ENCODE results near the gene NDUFA6.

NDUFA6 gene

DNA sequence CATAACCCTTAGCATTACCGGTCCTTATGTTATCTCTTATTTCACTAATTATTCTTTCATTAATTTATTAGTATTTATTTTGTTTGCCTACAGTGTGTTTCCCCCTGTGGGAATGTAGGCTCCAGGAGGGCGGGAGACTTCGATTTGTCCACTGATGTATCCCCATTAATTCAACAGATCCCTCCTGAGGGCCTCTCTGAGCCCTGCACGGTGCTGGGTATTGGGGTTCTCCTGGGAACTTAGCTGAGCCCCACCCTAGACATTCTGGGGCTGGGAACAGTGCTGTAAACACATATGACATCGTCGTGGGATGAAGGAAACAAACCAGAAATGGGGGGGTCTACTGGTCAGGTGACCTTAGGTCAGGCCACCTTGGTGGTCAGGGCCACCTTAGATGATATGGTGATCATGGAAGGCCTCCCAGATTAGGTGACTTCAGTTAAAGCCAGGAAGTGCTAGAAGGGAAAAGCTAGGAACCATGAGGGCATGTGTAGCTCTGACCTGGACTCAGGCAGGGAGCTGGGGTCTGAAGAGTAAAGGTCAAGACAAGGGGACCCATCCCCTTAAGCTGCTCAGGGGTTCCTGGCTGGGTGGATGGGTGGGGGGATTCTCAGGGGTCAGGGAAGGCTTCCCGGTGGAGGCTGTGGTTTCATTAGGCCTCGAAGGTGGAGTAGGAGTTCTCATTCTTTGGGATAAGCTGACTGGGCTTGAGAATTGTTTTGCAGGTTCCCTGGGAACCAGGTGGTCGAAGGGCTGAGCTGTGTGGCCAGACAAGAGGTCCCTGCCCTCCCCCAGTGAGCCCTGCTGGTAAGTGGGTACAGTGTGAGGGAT, 15.5 kb downstream of the NDUFA6 start:
- intact Hi-C loops (cut with DNase I), result loop anchor here (10.0 kb wide), 1 partner anchor 110 kb away; the partner anchor contains the start of gene SEPTIN3
- no peak for DNase-seq

DNA sequence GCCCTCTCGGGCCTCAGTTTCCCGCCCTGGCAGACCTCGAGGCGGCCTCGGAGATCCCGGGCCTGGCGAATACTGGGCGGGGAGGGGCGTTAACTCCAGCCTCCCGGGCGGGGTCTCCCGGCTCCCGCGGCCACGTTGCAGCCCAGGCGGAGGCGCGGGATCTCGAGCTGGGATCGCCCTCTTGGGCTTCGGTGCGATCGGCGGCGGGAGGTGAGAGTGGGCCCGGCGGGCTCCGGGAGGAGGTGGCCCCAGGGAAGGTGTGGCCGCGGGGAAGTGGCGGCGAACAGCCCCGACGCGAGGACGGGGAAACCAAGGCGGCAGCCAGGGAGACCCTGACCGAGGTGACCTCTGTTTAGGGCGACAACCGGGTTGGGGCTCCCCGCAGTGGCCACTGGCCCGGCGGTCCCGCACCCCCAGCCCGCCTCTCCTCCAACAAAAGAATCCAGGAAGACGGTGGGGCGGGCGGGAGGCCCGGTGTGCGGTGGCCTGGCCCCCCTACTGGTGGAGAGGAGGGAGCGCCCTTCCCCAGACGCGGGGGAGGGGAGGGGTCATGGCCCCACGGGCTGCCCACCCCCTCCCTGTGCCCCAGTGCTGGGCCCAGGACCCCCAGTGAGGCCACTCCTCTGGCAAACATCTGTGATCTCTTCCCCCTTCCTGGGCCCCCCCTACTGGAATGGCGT, 16.3 kb downstream of the NDUFA6 start, which contains the start of gene PHETA2:
TSS of gene PHETA2 (plus strand) at position 117 of the 680 bp plus-strand sequence. CDS start 3,046 bp downstream, outside the sequence.
- intact Hi-C loops (cut with DNase I), result loop anchor here (10.0 kb wide), 1 partner anchor 109 kb away; the partner anchor contains the start of gene SEPTIN3

DNA sequence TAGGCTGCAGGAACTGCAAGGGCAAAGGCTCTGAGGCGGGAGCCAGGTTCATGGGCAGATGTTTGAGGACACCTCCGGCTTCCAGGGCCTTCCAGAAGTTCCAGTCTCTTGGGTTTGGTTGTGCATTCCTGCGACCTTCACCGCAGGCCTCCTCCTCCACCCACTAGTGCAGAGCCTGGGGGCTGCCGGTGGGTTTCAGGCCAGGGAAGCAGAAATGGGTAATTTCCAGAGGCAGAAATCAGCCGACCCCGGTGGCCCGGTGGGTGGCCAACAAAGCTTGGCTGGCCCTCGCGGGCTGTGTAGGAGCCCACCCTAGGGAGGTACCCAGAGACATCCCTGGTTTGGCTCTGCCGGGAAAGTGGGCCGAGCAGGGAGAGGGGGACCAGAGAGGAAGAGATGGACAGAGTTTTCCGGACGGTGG, 16.9 kb downstream of the NDUFA6 start:
- intact Hi-C loops (cut with DNase I), result loop anchor here (10.0 kb wide), 1 partner anchor 109 kb away; the partner anchor contains the start of gene SEPTIN3
- peak in 2 of 42 donors; percentile 13 to 25 for DNase-seq

More for the DNA sequence above, 16.3 kb downstream of the NDUFA6 start, which contains the start of gene PHETA2:
- DNase-seq, result peak in 10 of 42 donors; percentile 13 to 47 (median 25)

GRCh38 chr22:42072606-42073330, 17.8 kb downstream of the NDUFA6 start:
- intact Hi-C loops (cut with DNase I), result loop anchor here (10.0 kb wide), 1 partner anchor 108 kb away; the partner anchor contains the start of gene SEPTIN3
- DNase-seq, result peak in 1 of 42 donors; percentile 24

DNA sequence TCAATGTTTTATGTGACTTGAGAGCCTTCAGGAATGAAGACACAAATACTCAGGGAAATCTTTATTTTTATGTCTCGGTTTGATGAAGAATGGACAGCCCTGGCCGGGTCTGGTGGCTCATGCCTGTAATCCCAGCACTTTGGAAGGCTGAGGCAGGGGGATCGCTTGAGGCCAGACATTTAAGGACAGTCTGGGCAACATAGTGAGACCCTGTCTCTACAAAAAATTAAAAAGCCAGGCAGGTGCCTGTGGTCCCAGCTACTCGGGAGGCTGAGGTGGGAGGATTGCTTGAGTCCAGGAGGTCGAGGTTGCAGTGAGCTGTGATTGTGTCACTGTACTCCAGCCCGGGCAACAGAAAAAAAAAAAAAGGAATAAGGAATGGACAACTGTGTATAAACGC, 19.1 kb downstream of the NDUFA6 start:
- intact Hi-C loops (cut with DNase I), result loop anchor here (10.0 kb wide), 1 partner anchor 107 kb away; the partner anchor contains the start of gene SEPTIN3
- peak in 2 of 42 donors; percentile 7 to 33 for DNase-seq

GRCh38 chr22:42070517-42071422, 19.8 kb downstream of the NDUFA6 start, which contains the start of gene NAGA:
Gene NAGA, minus strand, starts transcription at chr22:42070812. Its CDS starts 515 bp downstream, at chr22:42070297.
- intact Hi-C loops (cut with DNase I), result loop anchor here (10.0 kb wide), 1 partner anchor 106 kb away; the partner anchor contains the start of gene SEPTIN3

GRCh38 chr22:42069801-42070516, 20.6 kb downstream of the NDUFA6 start:
- DNase-seq, result peak in 9 of 42 donors; percentile 10 to 41 (median 30)
- intact Hi-C loops (cut with DNase I), result loop anchor here (10.0 kb wide), 1 partner anchor 105 kb away; the partner anchor contains the start of gene SEPTIN3

More at GRCh38 chr22:42070517-42071422, 19.8 kb downstream of the NDUFA6 start, which contains the start of gene NAGA:
- peak; percentile 84 to 98 (median 95) for DNase-seq

- intact Hi-C loops (cut with DNase I), result no loop called here
- peak in 2 of 42 donors; percentile 6 to 16 for DNase-seq
Observed at GRCh38 chr22:42068291-42068690, 22.3 kb downstream of the NDUFA6 start.

DNA sequence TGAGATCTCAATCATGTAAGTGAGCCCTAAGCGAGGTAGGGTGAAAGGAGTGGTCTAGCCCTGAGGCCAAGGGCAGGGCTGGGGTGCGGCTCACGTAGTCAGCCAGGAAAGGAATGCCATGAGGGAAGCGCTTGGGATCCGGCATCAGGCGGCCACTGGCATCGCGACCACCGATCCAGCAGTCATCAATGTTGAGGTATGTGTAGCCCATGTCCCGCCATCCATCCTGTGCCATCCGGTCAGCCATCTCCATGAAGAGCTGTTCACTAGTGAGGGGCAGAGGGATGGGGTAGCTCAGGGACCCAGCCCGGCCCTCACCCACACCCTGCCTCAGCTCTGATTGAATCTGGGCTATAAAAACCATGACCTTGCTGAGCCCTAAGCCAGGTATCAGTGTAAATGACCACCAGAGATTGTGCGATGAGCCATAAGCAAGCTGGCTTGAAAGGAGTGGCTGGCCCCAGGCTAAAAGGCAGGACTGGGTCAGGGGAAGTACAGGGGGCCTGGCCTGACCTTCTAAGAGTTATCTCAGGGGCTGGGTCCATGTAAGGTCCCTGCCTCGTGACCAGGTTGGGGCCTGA, 22.8 kb downstream of the NDUFA6 start:
- DNase-seq, result peak in 2 of 42 donors; percentile 13 to 30
- intact Hi-C loops (cut with DNase I), result no loop called here

DNA sequence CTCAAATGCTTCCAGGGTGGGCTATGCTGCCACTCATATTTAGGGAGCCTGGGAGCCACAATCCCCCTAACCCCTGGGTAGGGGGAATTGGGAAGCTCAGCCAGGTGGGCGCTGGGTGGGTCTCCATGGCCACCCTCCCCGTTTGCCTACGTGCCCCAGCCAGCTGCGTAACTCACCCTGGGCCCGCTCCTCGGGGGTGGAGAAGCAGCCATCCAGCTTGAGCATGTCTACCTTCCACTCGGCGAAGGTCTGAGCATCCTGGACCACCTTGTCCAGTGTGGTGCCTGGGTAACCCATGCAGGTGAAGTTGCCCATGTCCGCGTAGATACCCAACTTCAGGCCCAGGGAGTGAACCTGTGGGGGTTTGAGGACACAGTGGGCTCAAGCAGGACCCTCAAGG, 23.6 kb downstream of the NDUFA6 start:
- intact Hi-C loops (cut with DNase I), result no loop called here
- DNase-seq, result peak in 4 of 42 donors; percentile 2 to 30 (median 16)

DNA sequence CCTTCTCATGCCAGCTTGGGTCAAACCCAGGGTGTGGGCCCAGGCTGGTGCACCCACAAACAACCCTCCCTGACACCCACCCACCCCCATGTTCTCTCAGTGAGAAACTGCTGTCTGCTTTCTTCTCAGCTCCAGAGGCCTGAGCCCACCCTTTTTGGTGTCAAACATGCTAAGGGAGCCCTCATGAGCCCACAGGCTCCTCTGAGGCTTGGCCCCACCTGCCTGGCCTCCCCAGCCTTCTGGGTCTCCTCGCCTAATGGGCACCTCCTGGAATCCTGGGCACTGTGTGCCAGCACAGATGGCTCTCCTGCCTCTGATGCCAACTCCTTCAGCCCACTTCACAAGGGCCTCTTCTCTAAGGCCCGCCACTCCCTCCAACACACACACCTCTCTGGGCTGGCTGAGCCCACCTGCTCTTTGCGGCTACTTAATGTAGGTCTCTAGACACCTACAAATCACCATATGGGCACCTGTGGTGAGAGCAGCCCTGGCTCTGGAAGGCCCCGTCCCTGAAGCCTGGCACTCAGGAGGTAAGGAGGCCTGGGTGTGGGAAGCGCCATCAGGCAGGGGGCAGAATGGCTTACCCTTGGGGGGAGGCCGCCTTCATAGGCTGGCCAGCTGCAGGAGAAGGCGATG, 24.3 kb downstream of the NDUFA6 start:
- peak in 4 of 42 donors; percentile 3 to 28 (median 14) for DNase-seq
- intact Hi-C loops (cut with DNase I), result no loop called here

DNA sequence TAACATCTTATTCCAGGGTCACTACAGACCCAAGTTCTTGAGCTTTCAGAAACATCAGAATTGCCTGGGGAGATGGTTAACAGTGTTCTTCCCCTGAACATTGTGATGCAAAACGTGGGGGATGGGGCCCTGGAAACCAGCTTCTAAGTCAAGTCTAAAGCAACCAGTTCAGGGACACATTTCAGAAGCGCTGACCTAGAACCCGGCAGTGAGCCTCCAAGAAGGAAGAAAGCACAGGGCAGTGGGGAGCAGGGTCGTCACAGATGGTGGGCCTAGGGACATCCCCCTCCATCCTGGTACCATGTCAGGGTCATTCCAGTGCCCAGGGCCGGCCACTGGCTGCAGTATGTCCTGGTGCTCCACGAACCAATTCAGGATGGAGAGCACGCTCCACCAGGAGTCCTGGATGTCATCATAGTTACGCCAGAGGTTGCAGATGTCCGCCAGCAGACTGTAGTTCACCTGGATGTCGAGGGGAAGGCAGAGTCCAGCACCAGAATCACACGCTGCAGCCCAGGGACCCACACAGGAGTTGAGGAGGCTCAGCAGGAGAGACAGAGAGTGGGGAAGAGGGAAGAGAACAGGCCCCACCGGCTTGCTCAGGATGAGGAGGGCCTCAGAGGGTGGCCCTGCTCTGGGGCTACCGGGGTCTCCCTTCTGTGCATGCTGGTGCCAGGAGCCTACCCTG, 25.0 kb downstream of the NDUFA6 start:
- peak in 4 of 42 donors; percentile 5 to 37 (median 19) for DNase-seq
- intact Hi-C loops (cut with DNase I), result no loop called here

GRCh38 chr22:42064629-42065028, 25.9 kb downstream of the NDUFA6 start:
- intact Hi-C loops (cut with DNase I), result no loop called here
- peak in 1 of 42 donors; percentile 31 for DNase-seq

DNA sequence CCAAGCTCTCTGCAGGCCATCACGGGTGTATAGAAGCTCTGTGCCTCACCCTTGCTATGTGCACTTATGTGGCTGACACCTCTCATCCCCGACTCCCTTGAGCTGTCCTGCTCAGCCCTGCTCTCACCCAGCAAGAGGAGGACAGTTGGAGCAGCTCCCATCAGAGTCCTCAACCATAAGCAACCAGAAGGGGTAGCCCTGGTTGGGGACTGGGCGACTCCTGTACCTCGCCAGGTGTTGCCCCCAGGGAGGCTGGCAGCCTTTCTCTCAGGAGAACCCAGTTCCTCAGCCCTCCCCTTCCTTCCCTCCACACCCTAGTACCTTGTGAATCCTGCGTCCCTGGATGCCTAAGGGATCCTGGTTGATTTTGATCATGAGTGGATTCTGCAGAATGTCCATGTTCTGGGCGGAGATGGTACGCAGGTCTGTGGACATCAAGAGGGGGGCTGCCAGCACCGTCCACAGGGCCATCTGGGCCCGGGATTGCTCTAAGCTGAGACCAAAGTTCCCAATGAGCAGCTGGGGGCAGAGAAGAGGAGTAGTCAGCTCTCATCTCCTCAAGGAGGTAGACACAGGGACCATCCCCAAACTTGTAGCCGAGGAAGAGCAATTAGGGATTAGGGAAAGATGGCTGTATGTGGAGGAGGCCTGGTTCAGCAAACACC, 27.9 kb downstream of the NDUFA6 start:
- intact Hi-C loops (cut with DNase I), result no loop called here
- DNase-seq, result peak in 4 of 42 donors; percentile 5 to 18 (median 10)

DNA sequence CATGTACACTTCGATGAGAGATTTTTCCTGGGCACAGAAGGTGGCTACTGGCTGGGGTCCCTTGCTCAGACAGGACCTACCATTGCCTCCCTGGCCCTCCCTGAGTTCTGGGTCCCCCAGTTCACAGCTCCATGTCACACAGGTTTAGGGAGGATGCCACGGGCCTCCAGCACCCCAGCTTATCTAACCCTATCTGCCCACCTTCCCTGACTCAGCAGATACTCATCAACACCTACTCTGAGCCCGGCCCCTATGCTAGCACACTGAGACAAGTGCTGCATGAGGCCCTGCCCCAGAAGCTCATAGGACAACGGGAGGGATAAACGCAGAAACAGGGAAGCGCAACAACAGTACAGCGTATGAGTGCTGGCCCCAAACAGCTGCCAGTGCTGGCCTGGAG, 29.5 kb downstream of the NDUFA6 start:
- DNase-seq, result peak in 41 of 42 donors; percentile 20 to 89 (median 58)
- intact Hi-C loops (cut with DNase I), result no loop called here

All from head of caudate nucleus (tissue), 42 donors.